HG02943 (cell line): ENCODE data around the gene OR13C3.
"Not testable (repeated sequence)": the region's sequence is repeated elsewhere in the genome, so short reads cannot be mapped to it uniquely, and the experiment has no call there.

ENCODE experiments used
- ATAC-seq: cut with Tn5 transposase; IDR thresholded peaks from one replicate; pipeline ENCODE4 v1.9.1; 2021; ENCODE audit warnings: mild to moderate bottlenecking, low read depth, moderate library complexity; ENCODE audit not compliant: unreplicated experiment

Gene OR13C3

GRCh38 chr9:104536756-104537155 is at the start of gene OR13C3:
Gene OR13C3 (minus strand): TSS chr9:104536856. CDS start chr9:104536723, 133 bp downstream.
- no peak for ATAC-seq

- ATAC-seq: no peak
Measured at GRCh38 chr9:104580562-104580961, 43.9 kb upstream of the OR13C3 start.

GRCh38 chr9:104577263-104577662 is 40.6 kb upstream of the OR13C3 start:
- no peak for ATAC-seq

- no peak for ATAC-seq
Measured at GRCh38 chr9:104575456-104575855, 38.8 kb upstream of the OR13C3 start.

- ATAC-seq: no peak
Measured at GRCh38 chr9:104572612-104573011, 36.0 kb upstream of the OR13C3 start.

GRCh38 chr9:104568868-104569267 is 32.2 kb upstream of the OR13C3 start, which contains the start of gene OR13C8:
Gene OR13C8 (plus strand): TSS chr9:104569168. CDS start chr9:104569168, 0 bp downstream.
- ATAC-seq: no peak

GRCh38 chr9:104564358-104564757 is 27.7 kb upstream of the OR13C3 start:
- ATAC-seq: no peak

GRCh38 chr9:104556830-104557634 is 20.4 kb upstream of the OR13C3 start:
- ATAC-seq: peak; percentile 74

GRCh38 chr9:104555521-104555920 is 18.9 kb upstream of the OR13C3 start:
- no peak for ATAC-seq

- no peak for ATAC-seq
Measured at GRCh38 chr9:104553261-104553660, 16.6 kb upstream of the OR13C3 start.

GRCh38 chr9:104544644-104545043 is 8.0 kb upstream of the OR13C3 start:
- ATAC-seq: no peak

GRCh38 chr9:104539275-104539674 is 2.6 kb upstream of the OR13C3 start:
- no peak for ATAC-seq

GRCh38 chr9:104527109-104527508 is 9.5 kb downstream of the OR13C3 start, which contains the start of gene OR13C4:
Gene OR13C4 (minus strand): TSS chr9:104527209. CDS start chr9:104527209, 0 bp downstream.
- ATAC-seq: no peak

- not testable (repeated sequence) for ATAC-seq
Measured at GRCh38 chr9:104520241-104520640, 16.4 kb downstream of the OR13C3 start.

GRCh38 chr9:104514901-104515300 is 21.8 kb downstream of the OR13C3 start:
- no peak for ATAC-seq

GRCh38 chr9:104506565-104506964 is 30.1 kb downstream of the OR13C3 start:
- ATAC-seq: no peak

- no peak for ATAC-seq
Measured at GRCh38 chr9:104503963-104504362, 32.7 kb downstream of the OR13C3 start, which contains the start of gene OR13F1. Gene OR13F1 (plus strand): TSS chr9:104504263. CDS start chr9:104504263, 0 bp downstream.

GRCh38 chr9:104503440-104503839 is 33.2 kb downstream of the OR13C3 start:
- ATAC-seq: no peak

GRCh38 chr9:104494808-104495207 is 41.8 kb downstream of the OR13C3 start:
- ATAC-seq: no peak
